Trophoblast cell (in vitro differentiated cells and primary cell): ENCODE measurements around the gene ADNP2.

Experiments
- DNase-seq, 2 donors: peaks; one replicate each; pipeline ENCODE4 v3.0.0-alpha.2; 2016
- H2AFZ ChIP-seq: 2 replicates; pipeline ENCODE4 v1.6.1; 2013; ENCODE audit warnings: low read length, moderate library complexity, mild to moderate bottlenecking; ENCODE audit not compliant: insufficient read depth, poor library complexity
- H2AK5ac ChIP-seq: 2 replicates; pipeline ENCODE4 v1.6.1; 2013; ENCODE audit warnings: mild to moderate bottlenecking, low read length
- H2BK120ac ChIP-seq: 2 replicates; pipeline ENCODE4 v1.6.1; 2013; ENCODE audit warnings: low read length, mild to moderate bottlenecking, moderate library complexity; ENCODE audit not compliant: insufficient read depth, poor library complexity
- H2BK12ac ChIP-seq: 2 replicates; pipeline ENCODE4 v1.6.1; 2013; ENCODE audit warnings: mild to moderate bottlenecking, low read length, moderate library complexity
- H2BK5ac ChIP-seq: 2 replicates; pipeline ENCODE4 v1.6.1; 2013; ENCODE audit warnings: low read length, low read depth, moderate library complexity, mild to moderate bottlenecking; ENCODE audit not compliant: poor library complexity
- H3K14ac ChIP-seq: 2 replicates; pipeline ENCODE4 v1.6.1; 2013; ENCODE audit warnings: mild to moderate bottlenecking, low read length
- H3K18ac ChIP-seq: 2 replicates; pipeline ENCODE4 v1.6.1; 2013; ENCODE audit warnings: mild to moderate bottlenecking, low read length
- H3K23ac ChIP-seq: 2 replicates; pipeline ENCODE4 v1.6.1; 2013; ENCODE audit warnings: low read length
- H3K27ac ChIP-seq: 2 replicates; pipeline ENCODE4 v1.5.1; 2013; ENCODE audit warnings: low read depth, mild to moderate bottlenecking, inconsistent platforms, low read length, moderate library complexity
- H3K27me3 ChIP-seq: 2 replicates; pipeline ENCODE4 v1.6.1; 2013; ENCODE audit warnings: inconsistent platforms, mild to moderate bottlenecking, low read length, moderate library complexity; ENCODE audit not compliant: insufficient read depth
- H3K36me3 ChIP-seq, 2 experiments: 1 replicate in 1 of 2; 2 replicates in 1 of 2; pipeline ENCODE4 v1.6.1; 2013; ENCODE audit warnings: low read length in 2 of 2, mild to moderate bottlenecking in 2 of 2, moderate library complexity in 1 of 2; ENCODE audit not compliant: insufficient read depth in 2 of 2, control insufficient read depth in 1 of 2
- H3K4ac ChIP-seq: 2 replicates; pipeline ENCODE4 v1.6.1; 2013; ENCODE audit warnings: low read depth, mild to moderate bottlenecking, low read length, moderate library complexity
- H3K4me1 ChIP-seq, 2 experiments: 1 replicate in 1 of 2; 2 replicates in 1 of 2; pipeline ENCODE4 v1.6.1; 2013; ENCODE audit warnings: low read length in 2 of 2, mild to moderate bottlenecking in 2 of 2, moderate library complexity in 1 of 2; ENCODE audit not compliant: insufficient read depth in 2 of 2, control insufficient read depth in 1 of 2
- H3K4me2 ChIP-seq: 2 replicates; pipeline ENCODE4 v1.6.1; 2013; ENCODE audit warnings: inconsistent platforms, mild to moderate bottlenecking, low read length, moderate library complexity
- H3K4me3 ChIP-seq: 2 replicates; pipeline ENCODE4 v1.5.1; 2013; ENCODE audit warnings: mild to moderate bottlenecking, low read depth, low read length, inconsistent platforms
- H3K79me1 ChIP-seq: one replicate; pipeline ENCODE4 v1.6.1; 2013; ENCODE audit warnings: low read length
- H3K79me2 ChIP-seq: 2 replicates; pipeline ENCODE4 v1.6.1; 2013; ENCODE audit warnings: low read length, mild to moderate bottlenecking; ENCODE audit not compliant: control insufficient read depth, insufficient read depth, poor library complexity
- H3K9ac ChIP-seq: 2 replicates; pipeline ENCODE4 v1.6.1; 2013; ENCODE audit warnings: mild to moderate bottlenecking, low read length
- H3K9me3 ChIP-seq: 2 replicates; pipeline ENCODE4 v1.6.1; 2013; ENCODE audit warnings: low read depth, mild to moderate bottlenecking, control low read depth, inconsistent platforms, low read length; ENCODE audit not compliant: insufficient read depth
- H4K12ac ChIP-seq: 2 replicates; pipeline ENCODE4 v1.6.1; 2013; ENCODE audit warnings: low read depth, mild to moderate bottlenecking, low read length, moderate library complexity
- H4K8ac ChIP-seq: 2 replicates; pipeline ENCODE4 v1.6.1; 2013; ENCODE audit warnings: low read depth, mild to moderate bottlenecking, low read length, moderate library complexity
- H4K91ac ChIP-seq: one replicate; pipeline ENCODE4 v1.6.1; 2013; ENCODE audit warnings: low read depth, mild to moderate bottlenecking, low read length, moderate library complexity
- WGBS: extraction: QIAGEN DNeasy Blood & Tissue Kit; methylation state at CpG from one replicate; pipeline ENCODE4 v1.1.7; 2013; ENCODE audit warnings: missing lambda C conversion rate; ENCODE audit not compliant: insufficient read length, insufficient coverage; ENCODE audit errors: extremely low coverage; 5-methylcytosine and 5-hydroxymethylcytosine counted together

ADNP2 gene

GRCh38 chr18:80147418-80148325 lies 38.6 kb downstream of the ADNP2 start:
- H3K4me2 ChIP-seq: peak overlapping the region; percentile 65
- H3K9ac ChIP-seq: no peak overlapping the region
- H3K4ac ChIP-seq: no peak overlapping the region
- H4K8ac ChIP-seq: peak overlapping the region; percentile 81
- DNase-seq: peak; percentile 67 to 79
- H3K23ac ChIP-seq: no peak overlapping the region
- H2BK12ac ChIP-seq: no peak overlapping the region
- H3K36me3 ChIP-seq: peaks cover 13 to 15% of the 10 kb centered on the region in 2 experiments
- no peaks in the 10 kb centered on the region for H3K27me3 ChIP-seq
- no peak overlapping the region for H2BK120ac ChIP-seq
- no peaks in the 10 kb centered on the region for H3K9me3 ChIP-seq
- no peaks in the 10 kb centered on the region for H3K79me1 ChIP-seq
- no peak overlapping the region for H3K27ac ChIP-seq
- H2AFZ ChIP-seq: no peak overlapping the region
- peak overlapping the region; percentile 46 for H4K12ac ChIP-seq
- no peaks in the 10 kb centered on the region for H3K79me2 ChIP-seq
- peak overlapping the region; percentile 80 for H3K18ac ChIP-seq
- no peak overlapping the region for H3K14ac ChIP-seq
- peak overlapping the region; percentile 37 for H2BK5ac ChIP-seq
- H4K91ac ChIP-seq: no peak overlapping the region
- no CpG with 5 or more reads among the region's 52 CpGs for WGBS
- no peaks in the 10 kb centered on the region for H3K4me1 ChIP-seq
- no peak overlapping the region for H2AK5ac ChIP-seq
- H3K4me3 ChIP-seq: peak overlapping the region; percentile 69

GRCh38 chr18:80148326-80149199 lies 39.5 kb downstream of the ADNP2 start:
- H4K8ac ChIP-seq: peak overlapping the region; percentile 81
- no peaks in the 10 kb centered on the region for H3K9me3 ChIP-seq
- peak in 1 of 2 donors; percentile 9 for DNase-seq
- no peak overlapping the region for H3K27ac ChIP-seq
- H2AFZ ChIP-seq: no peak overlapping the region
- H3K4ac ChIP-seq: no peak overlapping the region
- no CpG with 5 or more reads among the region's 34 CpGs for WGBS
- no peaks in the 10 kb centered on the region for H3K79me1 ChIP-seq
- H2BK5ac ChIP-seq: no peak overlapping the region
- peak overlapping the region; percentile 80 for H3K18ac ChIP-seq
- H3K4me3 ChIP-seq: no peak overlapping the region
- peaks cover 13 to 15% of the 10 kb centered on the region in 2 experiments for H3K36me3 ChIP-seq
- no peak overlapping the region for H2AK5ac ChIP-seq
- H4K91ac ChIP-seq: no peak overlapping the region
- H4K12ac ChIP-seq: no peak overlapping the region
- no peak overlapping the region for H3K23ac ChIP-seq
- no peak overlapping the region for H3K9ac ChIP-seq
- H2BK120ac ChIP-seq: no peak overlapping the region
- H3K4me2 ChIP-seq: peak overlapping the region; percentile 65
- no peaks in the 10 kb centered on the region for H3K27me3 ChIP-seq
- H3K14ac ChIP-seq: no peak overlapping the region
- H2BK12ac ChIP-seq: no peak overlapping the region
- no peaks in the 10 kb centered on the region for H3K79me2 ChIP-seq
- H3K4me1 ChIP-seq: no peaks in the 10 kb centered on the region

GRCh38 chr18:80149667-80150066 lies 40.6 kb downstream of the ADNP2 start:
- no peak overlapping the region for H3K18ac ChIP-seq
- no peak overlapping the region for H4K8ac ChIP-seq
- H3K14ac ChIP-seq: no peak overlapping the region
- H2BK120ac ChIP-seq: no peak overlapping the region
- no peak overlapping the region for H4K12ac ChIP-seq
- H3K27ac ChIP-seq: no peak overlapping the region
- no peak overlapping the region for H3K4me2 ChIP-seq
- H2BK12ac ChIP-seq: no peak overlapping the region
- no peak overlapping the region for H2AFZ ChIP-seq
- no peaks in the 10 kb centered on the region for H3K79me1 ChIP-seq
- H3K23ac ChIP-seq: no peak overlapping the region
- no peak overlapping the region for H3K9ac ChIP-seq
- no peaks in the 10 kb centered on the region for H3K79me2 ChIP-seq
- H2AK5ac ChIP-seq: no peak overlapping the region
- no peak overlapping the region for H3K4ac ChIP-seq
- no peak overlapping the region for H4K91ac ChIP-seq
- H3K4me3 ChIP-seq: no peak overlapping the region
- no peaks in the 10 kb centered on the region for H3K9me3 ChIP-seq
- H2BK5ac ChIP-seq: no peak overlapping the region
- peaks cover 13 to 14% of the 10 kb centered on the region in 2 experiments for H3K36me3 ChIP-seq
- no peak for DNase-seq
- H3K27me3 ChIP-seq: no peaks in the 10 kb centered on the region
- H3K4me1 ChIP-seq: no peaks in the 10 kb centered on the region

- H3K4me1 ChIP-seq: no peaks in the 10 kb centered on the region
- H3K79me2 ChIP-seq: no peaks in the 10 kb centered on the region
- WGBS: no CpG with 5 or more reads among the region's 6 CpGs
- no peak overlapping the region for H3K4ac ChIP-seq
- no peak overlapping the region for H2BK120ac ChIP-seq
- H3K9ac ChIP-seq: no peak overlapping the region
- peak in 1 of 2 donors; percentile 40 for DNase-seq
- peaks cover 4% of the 10 kb centered on the region in 2 experiments for H3K36me3 ChIP-seq
- no peak overlapping the region for H3K14ac ChIP-seq
- no peak overlapping the region for H4K91ac ChIP-seq
- H2BK12ac ChIP-seq: no peak overlapping the region
- H3K23ac ChIP-seq: no peak overlapping the region
- no peak overlapping the region for H2AK5ac ChIP-seq
- no peak overlapping the region for H3K18ac ChIP-seq
- no peak overlapping the region for H2BK5ac ChIP-seq
- no peaks in the 10 kb centered on the region for H3K9me3 ChIP-seq
- H3K27ac ChIP-seq: no peak overlapping the region
- no peak overlapping the region for H4K8ac ChIP-seq
- H3K79me1 ChIP-seq: no peaks in the 10 kb centered on the region
- H4K12ac ChIP-seq: no peak overlapping the region
- no peak overlapping the region for H3K4me2 ChIP-seq
- H3K4me3 ChIP-seq: no peak overlapping the region
- H2AFZ ChIP-seq: no peak overlapping the region
- H3K27me3 ChIP-seq: no peaks in the 10 kb centered on the region
Observed at GRCh38 chr18:80154293-80154692, 45.2 kb downstream of the ADNP2 start.
